Measurements from ENCODE around the gene TERB2. TPM values are rescaled to one million over a fixed set of nuclear protein-coding genes. Genes with fewer than 3 reads are reported as not detected.
"Not testable (repeated sequence)": the region's sequence is repeated elsewhere in the genome, so short reads cannot be mapped to it uniquely, and the experiment has no call there.

The TERB2 gene
- total RNA-seq, 1 experiment from 2014 or later: not detected

DNA sequence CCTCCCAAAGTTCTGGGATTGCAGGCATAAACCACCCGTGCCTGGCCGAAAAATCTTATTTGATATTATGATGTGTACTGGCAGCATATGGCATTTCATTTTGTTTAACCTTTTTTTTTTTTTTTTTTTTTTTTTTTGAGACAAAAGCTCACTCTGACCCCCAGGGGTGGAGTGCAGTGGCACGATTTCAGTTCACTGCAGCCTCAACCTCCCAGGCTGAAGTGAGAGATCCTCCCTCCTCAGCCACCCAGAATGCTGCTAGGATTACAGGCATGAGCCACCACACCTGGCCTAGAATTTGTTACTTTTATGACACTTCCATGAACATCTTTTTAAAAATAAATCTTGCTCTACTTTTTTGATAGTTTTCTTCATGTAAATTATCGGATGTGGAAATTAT, 12.0 kb downstream of the TERB2 start:
- no peaks in the 10 kb centered on the region for H3K27me3 ChIP-seq (replicated peaks; ENCODE audit: control insufficient read depth, insufficient read depth, low read length)
- no peak overlapping the region for H3K27ac Mint-ChIP-seq (ENCODE audit: unreplicated experiment)
- TF ChIP-seq, protein P1, sequence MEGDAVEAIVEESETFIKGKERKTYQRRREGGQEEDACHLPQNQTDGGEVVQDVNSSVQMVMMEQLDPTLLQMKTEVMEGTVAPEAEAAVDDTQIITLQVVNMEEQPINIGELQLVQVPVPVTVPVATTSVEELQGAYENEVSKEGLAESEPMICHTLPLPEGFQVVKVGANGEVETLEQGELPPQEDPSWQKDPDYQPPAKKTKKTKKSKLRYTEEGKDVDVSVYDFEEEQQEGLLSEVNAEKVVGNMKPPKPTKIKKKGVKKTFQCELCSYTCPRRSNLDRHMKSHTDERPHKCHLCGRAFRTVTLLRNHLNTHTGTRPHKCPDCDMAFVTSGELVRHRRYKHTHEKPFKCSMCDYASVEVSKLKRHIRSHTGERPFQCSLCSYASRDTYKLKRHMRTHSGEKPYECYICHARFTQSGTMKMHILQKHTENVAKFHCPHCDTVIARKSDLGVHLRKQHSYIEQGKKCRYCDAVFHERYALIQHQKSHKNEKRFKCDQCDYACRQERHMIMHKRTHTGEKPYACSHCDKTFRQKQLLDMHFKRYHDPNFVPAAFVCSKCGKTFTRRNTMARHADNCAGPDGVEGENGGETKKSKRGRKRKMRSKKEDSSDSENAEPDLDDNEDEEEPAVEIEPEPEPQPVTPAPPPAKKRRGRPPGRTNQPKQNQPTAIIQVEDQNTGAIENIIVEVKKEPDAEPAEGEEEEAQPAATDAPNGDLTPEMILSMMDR (IDR thresholded peaks at IDR 0.05; ENCODE audit: insufficient read depth in 1 of 2, low read depth in 1 of 2, low read length in 1 of 2, severe bottlenecking in 1 of 2, unreplicated experiment in 1 of 2): no peak
- H3K4me1 ChIP-seq: no peaks in the 10 kb centered on the region
- H3K36me3 Mint-ChIP-seq (ENCODE audit: insufficient read depth, unreplicated experiment): no peaks in the 10 kb centered on the region
- CTCF ChIA-PET: interaction anchor here (0.6 to 2.1 kb wide), 7 partner anchors 11 to 385 kb away, joined by 3 to 15 read pairs (median 5); no protein-coding TSS in a partner anchor
- H3K4me3 ChIP-seq (ENCODE audit: low read depth, low read length): no peak overlapping the region
- DNase-seq: no peak
- no peaks in the 10 kb centered on the region for H3K4me1 Mint-ChIP-seq (ENCODE audit: low read depth, unreplicated experiment)
- H3K27me3 Mint-ChIP-seq (ENCODE audit: insufficient read depth, unreplicated experiment): no peaks in the 10 kb centered on the region
- intact Hi-C loops (cut with micrococcal nuclease; ENCODE audit: unreplicated experiment): loop anchor here (2.0 kb wide), 1 partner anchor 68 kb away; no protein-coding TSS in a partner anchor
- POLR2A ChIA-PET: interaction anchor here (0.6 to 0.7 kb wide), 2 partner anchors 11 to 130 kb away, joined by 5 to 16 read pairs; no protein-coding TSS in a partner anchor
- H3K36me3 ChIP-seq (ENCODE audit: control insufficient read depth, insufficient read depth, low read length): no peaks in the 10 kb centered on the region
- H3K4me3 Mint-ChIP-seq (ENCODE audit: unreplicated experiment): no peak overlapping the region
- no peaks in the 10 kb centered on the region for H3K9me3 ChIP-seq
- BruUV-seq (replicated peaks): no TSS peak
- no peaks in the 10 kb centered on the region for H3K9me3 Mint-ChIP-seq (ENCODE audit: unreplicated experiment)

DNA sequence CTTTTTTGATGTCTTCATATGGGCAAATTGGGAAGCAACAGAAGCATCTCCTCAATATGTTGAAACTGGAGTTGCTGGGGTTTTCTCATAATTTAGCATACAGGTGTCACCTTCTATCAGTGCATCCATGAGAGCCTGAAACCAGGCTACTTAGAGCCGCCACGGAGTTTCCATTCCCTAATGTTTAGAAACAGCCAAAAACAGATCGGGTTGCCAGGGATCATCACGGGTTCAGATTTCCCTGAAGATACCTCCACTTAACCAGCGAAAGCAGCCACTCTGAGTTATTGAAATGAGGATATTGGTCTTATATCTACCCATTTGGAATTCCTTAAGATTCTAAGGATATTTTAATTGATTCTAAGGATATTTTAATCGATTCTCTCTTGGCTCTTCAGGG, 14.5 kb downstream of the TERB2 start:
- no peak overlapping the region for H3K4me3 Mint-ChIP-seq (ENCODE audit: unreplicated experiment)
- H3K27me3 Mint-ChIP-seq (ENCODE audit: insufficient read depth, unreplicated experiment): no peaks in the 10 kb centered on the region
- Histone ChIP-seq H3K4me3 (ENCODE audit: low read depth, low read length) (no peak overlapping the region), H3K36me3 (ENCODE audit: control insufficient read depth, insufficient read depth, low read length) (no peaks in the 10 kb centered on the region), H3K4me1 (no peaks in the 10 kb centered on the region), H3K9me3 (no peaks in the 10 kb centered on the region), H3K27me3 (replicated peaks; ENCODE audit: control insufficient read depth, insufficient read depth, low read length) (no peaks in the 10 kb centered on the region)
- no peaks in the 10 kb centered on the region for H3K9me3 Mint-ChIP-seq (ENCODE audit: unreplicated experiment)
- no peaks in the 10 kb centered on the region for H3K4me1 Mint-ChIP-seq (ENCODE audit: low read depth, unreplicated experiment)
- DNase-seq: no peak
- H3K36me3 Mint-ChIP-seq (ENCODE audit: insufficient read depth, unreplicated experiment): no peaks in the 10 kb centered on the region
- no peak overlapping the region for H3K27ac Mint-ChIP-seq (ENCODE audit: unreplicated experiment)
- CTCF ChIA-PET: no interaction called here
- TF ChIP-seq, protein P1 (IDR thresholded peaks at IDR 0.05; ENCODE audit: insufficient read depth in 1 of 2, low read depth in 1 of 2, low read length in 1 of 2, severe bottlenecking in 1 of 2, unreplicated experiment in 1 of 2): no peak
- intact Hi-C loops (cut with micrococcal nuclease; ENCODE audit: unreplicated experiment): no loop called here
- POLR2A ChIA-PET: no interaction called here
- no TSS peak for BruUV-seq (replicated peaks)

DNA sequence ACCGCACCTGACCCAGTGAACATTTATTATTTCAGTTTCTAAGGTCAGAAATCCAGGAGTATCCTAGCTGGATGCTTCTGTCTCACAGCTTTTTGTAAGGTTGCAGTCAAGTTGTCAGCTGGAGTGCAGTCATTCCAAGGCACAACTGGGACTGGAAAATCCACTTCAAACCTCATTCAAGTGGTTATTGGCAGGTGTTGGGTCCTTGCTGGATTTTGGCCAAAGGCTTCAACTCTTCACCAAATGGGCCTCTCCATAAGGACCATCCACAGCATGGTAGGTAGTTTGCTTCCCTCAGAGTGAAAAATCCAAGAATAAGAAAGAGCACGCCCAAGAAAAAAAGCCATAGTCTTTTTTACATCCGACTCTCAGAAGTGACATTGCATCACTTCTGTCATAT, 19.7 kb downstream of the TERB2 start:
- BruUV-seq (replicated peaks); intact Hi-C loops (cut with micrococcal nuclease; ENCODE audit: unreplicated experiment); H3K9me3 Mint-ChIP-seq (ENCODE audit: unreplicated experiment); H3K27me3 ChIP-seq (replicated peaks; ENCODE audit: control insufficient read depth, insufficient read depth, low read length); H3K4me3 Mint-ChIP-seq (ENCODE audit: unreplicated experiment); H3K9me3 ChIP-seq; H3K36me3 ChIP-seq (ENCODE audit: control insufficient read depth, insufficient read depth, low read length); H3K36me3 Mint-ChIP-seq (ENCODE audit: insufficient read depth, unreplicated experiment); H3K27me3 Mint-ChIP-seq (ENCODE audit: insufficient read depth, unreplicated experiment); H3K4me3 ChIP-seq (ENCODE audit: low read depth, low read length); CTCF ChIA-PET; POLR2A ChIA-PET; H3K27ac Mint-ChIP-seq (ENCODE audit: unreplicated experiment); DNase-seq: not testable (repeated sequence)
- H3K4me1 Mint-ChIP-seq (ENCODE audit: low read depth, unreplicated experiment): peaks cover 12% of the 10 kb centered on the region
- peaks cover 27% of the 10 kb centered on the region for H3K4me1 ChIP-seq

DNA sequence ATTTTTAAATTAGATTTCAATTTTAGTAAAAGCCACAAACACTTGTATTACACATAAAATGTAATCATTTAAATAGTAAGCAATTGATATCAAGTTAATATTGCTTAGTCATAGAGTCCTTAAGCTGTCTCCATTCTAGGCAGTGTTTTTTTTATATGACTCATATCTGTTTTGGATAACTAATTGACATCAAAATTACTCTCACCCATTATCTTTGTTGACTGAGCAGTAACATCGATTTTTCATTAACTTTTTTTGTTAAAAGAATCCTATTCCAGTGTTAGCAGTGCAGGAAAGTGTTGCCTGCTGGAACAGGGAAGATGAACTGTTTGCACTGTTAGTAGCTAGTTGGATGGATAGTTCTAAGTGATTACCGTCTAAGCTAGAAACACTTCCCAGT, 21.3 kb downstream of the TERB2 start:
- H3K36me3 ChIP-seq (ENCODE audit: control insufficient read depth, insufficient read depth, low read length); H3K27me3 ChIP-seq (replicated peaks; ENCODE audit: control insufficient read depth, insufficient read depth, low read length); DNase-seq; BruUV-seq (replicated peaks); H3K9me3 ChIP-seq; H3K4me3 ChIP-seq (ENCODE audit: low read depth, low read length); POLR2A ChIA-PET; H3K4me3 Mint-ChIP-seq (ENCODE audit: unreplicated experiment); H3K9me3 Mint-ChIP-seq (ENCODE audit: unreplicated experiment); H3K36me3 Mint-ChIP-seq (ENCODE audit: insufficient read depth, unreplicated experiment); intact Hi-C loops (cut with micrococcal nuclease; ENCODE audit: unreplicated experiment); H3K27ac Mint-ChIP-seq (ENCODE audit: unreplicated experiment); H3K27me3 Mint-ChIP-seq (ENCODE audit: insufficient read depth, unreplicated experiment): not testable (repeated sequence)
- peaks cover 21% of the 10 kb centered on the region for H3K4me1 Mint-ChIP-seq (ENCODE audit: low read depth, unreplicated experiment)
- CTCF ChIA-PET: interaction anchor here (1.6 kb wide), 1 partner anchor 140 kb away, joined by 4 read pairs; no protein-coding TSS in a partner anchor
- peaks cover 27% of the 10 kb centered on the region for H3K4me1 ChIP-seq

DNA sequence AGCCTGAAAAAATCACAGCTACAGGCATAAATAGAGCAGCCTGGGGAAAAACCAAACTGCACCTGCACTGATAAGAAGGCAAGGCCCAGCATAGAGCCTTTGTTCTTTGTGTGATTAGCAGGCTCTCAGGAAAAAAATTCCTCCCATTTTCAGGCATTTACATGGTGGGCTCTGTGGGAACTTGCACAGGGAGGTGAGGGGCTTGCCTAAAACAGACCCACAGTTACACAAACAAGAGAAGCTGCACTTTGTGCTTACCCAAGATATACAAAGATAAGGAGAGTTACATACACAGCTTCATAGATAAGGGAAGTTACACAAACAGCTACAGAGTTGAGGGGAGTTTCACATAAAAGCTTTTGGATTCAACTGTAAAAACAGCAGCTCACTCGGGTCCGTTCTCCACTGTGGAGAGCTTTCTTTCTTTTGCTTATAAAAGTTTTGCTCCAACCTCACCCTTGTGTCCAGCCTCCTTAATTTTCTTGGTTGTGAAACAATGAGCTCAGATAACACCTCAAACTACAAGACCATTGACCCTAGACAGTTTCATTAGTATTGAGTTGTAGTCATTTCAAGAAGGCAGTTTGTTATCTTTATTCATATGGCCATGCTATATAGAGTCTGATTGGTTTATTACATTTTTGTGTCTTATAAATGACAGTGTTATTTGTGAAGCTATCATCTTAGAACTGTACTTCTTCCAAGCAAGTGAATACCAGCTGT, 23.3 kb downstream of the TERB2 start:
- CTCF ChIA-PET: interaction anchor here (1.0 to 1.6 kb wide), 4 partner anchors 11 to 138 kb away, joined by 3 to 8 read pairs (median 8); partner anchors contain the start of gene SORD
- intact Hi-C loops (cut with micrococcal nuclease; ENCODE audit: unreplicated experiment): loop anchor here (1.0 kb wide), 1 partner anchor 44 kb away; the partner anchor contains the start of gene SORD
- H3K4me1 ChIP-seq: peaks cover 27% of the 10 kb centered on the region
- Mint-ChIP-seq H3K27ac (ENCODE audit: unreplicated experiment) (peak overlapping the region; percentile 82), H3K4me1 (ENCODE audit: low read depth, unreplicated experiment) (peaks cover 34% of the 10 kb centered on the region), H3K4me3 (ENCODE audit: unreplicated experiment) (peak overlapping the region; percentile 47)
- not testable (repeated sequence) for H3K4me3 ChIP-seq (ENCODE audit: low read depth, low read length); H3K27me3 ChIP-seq (replicated peaks; ENCODE audit: control insufficient read depth, insufficient read depth, low read length); H3K9me3 Mint-ChIP-seq (ENCODE audit: unreplicated experiment); H3K36me3 ChIP-seq (ENCODE audit: control insufficient read depth, insufficient read depth, low read length); H3K27me3 Mint-ChIP-seq (ENCODE audit: insufficient read depth, unreplicated experiment); BruUV-seq (replicated peaks); H3K36me3 Mint-ChIP-seq (ENCODE audit: insufficient read depth, unreplicated experiment); H3K9me3 ChIP-seq
- DNase-seq: peak; percentile 70 to 77
- POLR2A ChIA-PET: interaction anchor here (0.5 to 0.9 kb wide), 2 partner anchors 11 to 43 kb away, joined by 3 to 5 read pairs; partner anchors contain the start of gene SORD
